Heart right ventricle (tissue), 16 donors: Measurements from ENCODE around the gene PRICKLE2. TPM values are rescaled to one million over a fixed set of nuclear protein-coding genes. Genes with fewer than 3 reads are reported as not detected.
"Not testable (repeated sequence)": the region's sequence is repeated elsewhere in the genome, so short reads cannot be mapped to it uniquely, and the experiment has no call there.

Source experiments
- ATAC-seq, 8 donors: fragments of 200-7000 bp; cut with Tn5 transposase; one replicate each; pipeline ENCODE4 v1.9.1; 2020; ENCODE audit warnings: mild to moderate bottlenecking in 8 of 8, moderate library complexity in 8 of 8, moderate number of reproducible peaks in 1 of 8
- DNase-seq, 2 donors: peaks; one replicate each; pipeline ENCODE4 v3.0.0-alpha.2; 2020
- H3K27ac ChIP-seq, 10 donors: fragments of 200-600 bp; sonication (generic) in 2 of 10; one replicate each; pipeline versions ENCODE4 v1.5.0 to v1.8.0; 2020 to 2022; ENCODE audit warnings: mild to moderate bottlenecking in 3 of 10
- H3K27me3 ChIP-seq, 7 donors: fragments of 200-600 bp; one replicate each; pipeline ENCODE4 v1.8.0; 2021 to 2022; ENCODE audit warnings: mild to moderate bottlenecking in 2 of 7
- H3K36me3 ChIP-seq, 9 donors: fragments of 200-600 bp; sonication (generic) in 1 of 9; one replicate each; pipeline versions ENCODE4 v1.5.0 to v1.8.0; 2020 to 2022; ENCODE audit warnings: mild to moderate bottlenecking in 2 of 9
- H3K4me1 ChIP-seq, 9 donors: fragments of 200-600 bp; sonication (generic) in 1 of 9; one replicate each; pipeline versions ENCODE4 v1.5.0 to v1.8.0; 2020 to 2022; ENCODE audit warnings: mild to moderate bottlenecking in 4 of 9
- H3K4me3 ChIP-seq, 10 donors: fragments of 200-600 bp; sonication (generic) in 2 of 10; one replicate each; pipeline versions ENCODE4 v1.5.0 to v1.8.0; 2020 to 2022; ENCODE audit warnings: mild to moderate bottlenecking in 7 of 10, moderate library complexity in 2 of 10
- H3K9me3 ChIP-seq, 11 donors: fragments of 200-600 bp in 10 of 11; sonication (generic) in 2 of 11; one replicate each; pipeline versions ENCODE4 v1.5.0 to v1.8.0; 2013 to 2022; ENCODE audit warnings: mild to moderate bottlenecking in 2 of 11, control low read depth in 1 of 11, moderate library complexity in 1 of 11
- CTCF ChIP-seq, 9 donors: fragments of 200-600 bp; sonication (generic) in 2 of 9; IDR thresholded peaks; one replicate each; pipeline versions ENCODE4 v1.5.0 to v1.8.0; 2021 to 2022; ENCODE audit warnings: antibody characterized with exemption in 9 of 9, mild to moderate bottlenecking in 5 of 9, moderate library complexity in 1 of 9
- WGBS, 2 donors: extraction: QIAGEN DNeasy Blood & Tissue Kit; methylation state at CpG; one replicate each; pipeline ENCODE4 v1.1.7; 2013; ENCODE audit warnings: inconsistent platforms in 1 of 2; 5-methylcytosine and 5-hydroxymethylcytosine counted together
- intact Hi-C, 10 donors: fragments of 100-400 bp; cut with DNase I; formaldehyde crosslinking; loops; one replicate each; pipeline versions ENCODE4 v1.11.1 to v1.14.2; 2022
- polyA plus RNA-seq, 2 donors: library from polyadenylated mRNA; stranded (reverse); fragments of 200-250 nt; gene quantifications; one replicate each; pipeline ENCODE4 v1.2.3, GENCODE V29; 2013
- total RNA-seq, 10 donors: library from RNA; stranded (reverse); fragmentation: NEBNext Ultra II Directional in 3 of 10; extraction: Animal tissue kit (Norgen Biotek cat#: 25700) in 3 of 10; gene quantifications; one replicate each; pipeline versions ENCODE4 v1.2.1 to v1.2.4, GENCODE V29; 2021 to 2023
- donor health status: Arrhythmogenic right ventricular cardiomyopathy.
- donor health status: ischemic (EF 13 %, LVEDD 7.1; RV severe dilation, severe dysfunction).
- donor health status: healthy with polysubstance abuse.
- donor health status: DM: no; HTN: yes; CAD: no.
- donor health status: DM: no; HTN: no; CAD: no.
- donor health status: ischemic (EF 25% LVEDD 6.9; RV normal size, moderate dysfunction).
- donor health status: ischemic (EF 25% LVEDD 5.7; RV mildly dilated, moderate dysfunction).
- donor health status: healthy.
- donor health status: DM: yes; HTN: yes; CAD: no.
- donor health status: Ischemic cardiomyopathy.
- donor health status: ischemic (EF 35%, LVEDD 5.7; RV mildly dilated, moderate dysfunction).
- donor health status: nonischemic (EF 11% LVEDD 7.7; RV severe dilation, severe dysfunction).
- donor health status: DM: yes; HTN: yes; CAD: no.
- donor health status: PGD.
- donor health status: ischemic (EF 29% LVEDD 5.4; RV normal size, mild dysfunction).
- donor health status: nonischemic (EF 23%, LVEDD 6.1; RV moderate dilation, normal function).

Gene PRICKLE2
- total and polyA plus RNA-seq, 12 donors, result 1.8 to 12.2 (median 8.1) TPM

GRCh38 chr3:64091501-64091900 is 133.8 kb downstream of the PRICKLE2 start:
- intact Hi-C loops, result no loop called here
- Histone ChIP-seq H3K4me1 (peaks cover 0 to 19% (median 3%) of the 10 kb centered on the region in 9 donors), H3K4me3 (no peak overlapping the region), H3K27ac (no peak overlapping the region), H3K27me3 (no peaks in the 10 kb centered on the region), H3K36me3 (peaks cover 0 to 19% (median 0%) of the 10 kb centered on the region in 9 donors), H3K9me3 (no peaks in the 10 kb centered on the region)
- TF ChIP-seq CTCF (IDR thresholded peaks at IDR 0.05), result no peak
- DNase-seq, result no peak
- WGBS, 2 donors, result 94 to 100% methylated on average over 1 of the region's 1 CpG
- no peak for ATAC-seq

GRCh38 chr3:64089386-64089785 is 135.9 kb downstream of the PRICKLE2 start:
- ATAC-seq, H3K27me3 ChIP-seq, H3K4me3 ChIP-seq, intact Hi-C loops, DNase-seq, H3K27ac ChIP-seq, H3K36me3 ChIP-seq, H3K9me3 ChIP-seq: not testable (repeated sequence)
- WGBS, 2 donors, result 65 to 67% methylated on average over 4 of the region's 4 CpGs
- H3K4me1 ChIP-seq, result peaks cover 0 to 12% (median 3%) of the 10 kb centered on the region in 9 donors

DNA sequence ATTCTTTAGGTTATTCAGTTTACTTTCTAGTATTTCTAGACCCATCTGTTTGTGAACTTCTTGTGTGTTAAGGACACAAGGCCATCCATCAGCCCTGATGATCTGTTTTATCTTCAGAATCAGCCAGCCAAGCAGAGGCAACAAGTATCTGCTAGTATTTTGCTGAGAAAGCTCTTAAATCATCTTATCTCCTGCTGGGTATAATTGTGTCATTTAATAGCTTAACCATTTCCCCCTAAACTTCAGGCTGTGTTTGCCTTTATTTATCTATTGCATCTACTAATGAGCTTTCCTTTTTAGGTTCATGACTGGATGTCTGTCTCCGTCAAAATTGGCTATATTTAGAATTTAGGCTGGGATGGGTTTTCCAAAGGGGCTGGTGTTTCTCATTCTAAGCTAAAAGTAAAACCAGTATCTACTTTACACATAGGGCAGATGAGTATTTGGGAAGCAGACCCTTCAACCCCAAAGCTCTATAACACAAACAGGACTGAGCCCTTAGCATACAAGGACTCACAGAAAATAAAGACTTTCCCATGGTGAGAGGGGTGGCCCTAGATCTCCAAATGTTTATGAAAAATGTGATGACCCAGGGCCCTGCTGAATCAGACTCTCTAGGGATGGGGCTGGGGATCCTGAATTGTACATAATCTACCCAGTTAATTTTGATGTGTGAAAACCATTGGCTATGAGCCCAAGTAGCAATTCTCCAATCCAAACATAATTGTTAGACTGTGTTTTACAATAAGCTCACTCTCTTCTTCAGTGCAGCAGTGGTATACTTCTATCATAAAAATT is 136.7 kb downstream of the PRICKLE2 start:
- H3K9me3 ChIP-seq, result peaks cover 0 to 6% (median 0%) of the 10 kb centered on the region in 11 donors
- intact Hi-C loops, result loop anchor here in 1 of 10 donors (1.0 kb wide), 1 partner anchor 11 kb away; no protein-coding TSS in a partner anchor
- no peak overlapping the region for H3K4me3 ChIP-seq
- no peak for TF ChIP-seq CTCF (IDR thresholded peaks at IDR 0.05)
- DNase-seq (no peak), ATAC-seq (no peak)
- no peaks in the 10 kb centered on the region for H3K27me3 ChIP-seq
- H3K27ac ChIP-seq, result no peak overlapping the region
- peaks cover 0 to 12% (median 3%) of the 10 kb centered on the region in 9 donors for H3K4me1 ChIP-seq
- WGBS, 2 donors, result 22 to 28% methylated on average over 1 of the region's 1 CpG
- H3K36me3 ChIP-seq, result no peaks in the 10 kb centered on the region

- no peak for TF ChIP-seq CTCF (IDR thresholded peaks at IDR 0.05)
- H3K4me3 ChIP-seq, result no peak overlapping the region
- ATAC-seq, result no peak
- peaks cover 0 to 6% (median 0%) of the 10 kb centered on the region in 11 donors for H3K9me3 ChIP-seq
- H3K36me3 ChIP-seq, result no peaks in the 10 kb centered on the region
- no peaks in the 10 kb centered on the region for H3K27me3 ChIP-seq
- no peak overlapping the region for H3K27ac ChIP-seq
- peaks cover 0 to 12% (median 3%) of the 10 kb centered on the region in 9 donors for H3K4me1 ChIP-seq
- WGBS, 2 donors, result 71 to 74% methylated on average over 5 of the region's 5 CpGs
- DNase-seq, result no peak
- intact Hi-C loops, result no loop called here
Observed at GRCh38 chr3:64086479-64087252, 138.6 kb downstream of the PRICKLE2 start.
